ENCODE data around the gene HTR7. TPM values are rescaled to one million over a fixed set of nuclear protein-coding genes. Genes with fewer than 3 reads are reported as not detected.

The HTR7 gene
- total and polyA plus RNA-seq, 10 donors, result 0.13 to 1.1 (median 0.73) TPM

- TF ChIP-seq POLR2AphosphoS5 (IDR thresholded peaks at IDR 0.05) (no peak), CTCF (IDR thresholded peaks at IDR 0.05 in 8 of 11, conservative IDR thresholded peaks at IDR 0.05 in 3 of 11) (no peak), POLR2A (IDR thresholded peaks at IDR 0.05) (no peak)
- intact Hi-C loops (cut with DNase I; ENCODE audit: low total_unique reads), result loop anchor here (5.0 kb wide), 1 partner anchor 997 kb away; no protein-coding TSS in a partner anchor
- H3K9me3 ChIP-seq, result no peaks in the 10 kb centered on the region
- peaks cover 0 to 5% (median 0%) of the 10 kb centered on the region in 7 donors for H3K27me3 ChIP-seq (replicated peaks in 1 of 7)
- H3K27ac ChIP-seq, result no peak overlapping the region
- H3K4me1 ChIP-seq, result peaks cover 0 to 10% (median 0%) of the 10 kb centered on the region in 6 donors
- WGBS, 5 donors, result 28 to 43% (median 33%) methylated on average over 3 of the region's 3 CpGs
- H3K36me3 ChIP-seq, result no peaks in the 10 kb centered on the region
- no peak for DNase-seq
- no peak overlapping the region for H3K4me3 ChIP-seq
Observed at GRCh38 chr10:90788968-90789367, 68.9 kb downstream of the HTR7 start.

- DNase-seq, result no peak
- no peaks in the 10 kb centered on the region for H3K9me3 ChIP-seq
- H3K27me3 ChIP-seq (replicated peaks in 1 of 7), result peaks cover 0 to 5% (median 0%) of the 10 kb centered on the region in 7 donors
- TF ChIP-seq POLR2AphosphoS5 (IDR thresholded peaks at IDR 0.05) (no peak), CTCF (IDR thresholded peaks at IDR 0.05 in 8 of 11, conservative IDR thresholded peaks at IDR 0.05 in 3 of 11) (no peak), POLR2A (IDR thresholded peaks at IDR 0.05) (no peak)
- no peaks in the 10 kb centered on the region for H3K36me3 ChIP-seq
- intact Hi-C loops (cut with DNase I; ENCODE audit: low total_unique reads), result loop anchor here (5.0 kb wide), 1 partner anchor 996 kb away; no protein-coding TSS in a partner anchor
- H3K27ac ChIP-seq, result no peak overlapping the region
- H3K4me3 ChIP-seq, result no peak overlapping the region
- WGBS, 5 donors, result 71 to 84% (median 80%) methylated on average over 3 of the region's 3 CpGs
- peaks cover 0 to 10% (median 0%) of the 10 kb centered on the region in 6 donors for H3K4me1 ChIP-seq
Observed at GRCh38 chr10:90788199-90788491, 69.7 kb downstream of the HTR7 start.

- no peak for TF ChIP-seq POLR2AphosphoS5 (IDR thresholded peaks at IDR 0.05)
- TF ChIP-seq CTCF (IDR thresholded peaks at IDR 0.05 in 8 of 11, conservative IDR thresholded peaks at IDR 0.05 in 3 of 11), result peak in 9 of 11 experiments; percentile 24 to 67 (median 54)
- Histone ChIP-seq H3K27me3 (replicated peaks in 1 of 7) (peaks cover 0 to 5% (median 0%) of the 10 kb centered on the region in 7 donors), H3K27ac (no peak overlapping the region), H3K36me3 (no peaks in the 10 kb centered on the region), H3K4me1 (peaks cover 0 to 10% (median 0%) of the 10 kb centered on the region in 6 donors), H3K9me3 (no peaks in the 10 kb centered on the region), H3K4me3 (no peak overlapping the region)
- WGBS, 5 donors, result 72 to 86% (median 73%) methylated on average over 9 of the region's 9 CpGs
- intact Hi-C loops (cut with DNase I; ENCODE audit: low total_unique reads), result loop anchor here (5.0 kb wide), 1 partner anchor 995 kb away; no protein-coding TSS in a partner anchor
- DNase-seq, result no peak
Observed at GRCh38 chr10:90787393-90788198, 70.2 kb downstream of the HTR7 start.

- WGBS, 5 donors, result 73 to 88% (median 81%) methylated on average over 4 of the region's 4 CpGs
- H3K9me3 ChIP-seq, result no peaks in the 10 kb centered on the region
Observed at GRCh38 chr10:90785782-90786181, 72.1 kb downstream of the HTR7 start.

More at GRCh38 chr10:90785782-90786181, 72.1 kb downstream of the HTR7 start:
- H3K4me3 ChIP-seq, result no peak overlapping the region
- no peak overlapping the region for H3K27ac ChIP-seq
- no peaks in the 10 kb centered on the region for H3K36me3 ChIP-seq
- no peak for TF ChIP-seq CTCF (IDR thresholded peaks at IDR 0.05 in 8 of 11, conservative IDR thresholded peaks at IDR 0.05 in 3 of 11)
- no peak for TF ChIP-seq POLR2A (IDR thresholded peaks at IDR 0.05)
- no peak for TF ChIP-seq POLR2AphosphoS5 (IDR thresholded peaks at IDR 0.05)
- no peak for DNase-seq
- peaks cover 0 to 10% (median 0%) of the 10 kb centered on the region in 6 donors for H3K4me1 ChIP-seq
- H3K27me3 ChIP-seq (replicated peaks in 1 of 7), result peaks cover 0 to 5% (median 0%) of the 10 kb centered on the region in 7 donors
- intact Hi-C loops (cut with DNase I; ENCODE audit: low total_unique reads), result loop anchor here (5.0 kb wide), 1 partner anchor 993 kb away; no protein-coding TSS in a partner anchor
